HG03280 (cell line): ENCODE measurements around the gene COG7.

Source experiments
- ATAC-seq: cut with Tn5 transposase; IDR thresholded peaks from one replicate; pipeline ENCODE4 v1.9.1; 2021; ENCODE audit warnings: mild to moderate bottlenecking, moderate library complexity; ENCODE audit not compliant: unreplicated experiment

Gene COG7

GRCh38 chr16:23365602-23366240 lies 87.3 kb downstream of the COG7 start:
- no peak for ATAC-seq

- ATAC-seq, result no peak
Observed at GRCh38 chr16:23362460-23363317, 90.3 kb downstream of the COG7 start.

GRCh38 chr16:23359092-23359760 lies 93.8 kb downstream of the COG7 start:
- no peak for ATAC-seq

- ATAC-seq, result no peak
Observed at GRCh38 chr16:23357761-23358290, 95.2 kb downstream of the COG7 start.

GRCh38 chr16:23356941-23357340 lies 96.0 kb downstream of the COG7 start:
- no peak for ATAC-seq

GRCh38 chr16:23355106-23355670 lies 97.8 kb downstream of the COG7 start:
- ATAC-seq, result no peak

- ATAC-seq, result no peak
Observed at GRCh38 chr16:23354246-23354645, 98.7 kb downstream of the COG7 start.

- ATAC-seq, result no peak
Observed at GRCh38 chr16:23353440-23353839, 99.5 kb downstream of the COG7 start.

GRCh38 chr16:23351360-23351759 lies 101.6 kb downstream of the COG7 start:
- no peak for ATAC-seq

- no peak for ATAC-seq
Observed at GRCh38 chr16:23348579-23349469, 104.2 kb downstream of the COG7 start.

- no peak for ATAC-seq
Observed at GRCh38 chr16:23345237-23345636, 107.8 kb downstream of the COG7 start.

- ATAC-seq, result no peak
Observed at GRCh38 chr16:23343643-23344612, 109.1 kb downstream of the COG7 start.

- ATAC-seq, result no peak
Observed at GRCh38 chr16:23342083-23342640, 110.8 kb downstream of the COG7 start.

- ATAC-seq, result no peak
Observed at GRCh38 chr16:23339787-23340186, 113.2 kb downstream of the COG7 start.
